ENCODE results near the gene CTSZ.

GRCh38 chr20:59008715-59009336, 1.8 kb upstream of the CTSZ start:
- TF ChIP-seq CTCF (IDR thresholded peaks at IDR 0.05) (no peak), EZH2phosphoT487 (IDR thresholded peaks at IDR 0.05) (no peak), EZH2 (IDR thresholded peaks at IDR 0.05) (no peak)
